HG03066 (cell line): ENCODE data around the gene FKBP14.
"Not testable (repeated sequence)": the region's sequence is repeated elsewhere in the genome, so short reads cannot be mapped to it uniquely, and the experiment has no call there.

Experiments used
- ATAC-seq: cut with Tn5 transposase; IDR thresholded peaks from one replicate; pipeline ENCODE4 v1.9.1; 2021; ENCODE audit warnings: low read depth; ENCODE audit not compliant: unreplicated experiment

FKBP14 gene

GRCh38 chr7:29965030-29965429 lies 61.5 kb downstream of the FKBP14 start:
- no peak for ATAC-seq

GRCh38 chr7:29962035-29962434 lies 64.5 kb downstream of the FKBP14 start:
- ATAC-seq = no peak

- not testable (repeated sequence) for ATAC-seq
Measured at GRCh38 chr7:29961611-29962010, 64.9 kb downstream of the FKBP14 start.
